ENCODE data around the gene DTX4. TPM values are rescaled to one million over a fixed set of nuclear protein-coding genes. Genes with fewer than 3 reads are reported as not detected.

Gene DTX4
- polyA plus RNA-seq, 1 donor from 2014 or later, result 31.4 TPM

DNA sequence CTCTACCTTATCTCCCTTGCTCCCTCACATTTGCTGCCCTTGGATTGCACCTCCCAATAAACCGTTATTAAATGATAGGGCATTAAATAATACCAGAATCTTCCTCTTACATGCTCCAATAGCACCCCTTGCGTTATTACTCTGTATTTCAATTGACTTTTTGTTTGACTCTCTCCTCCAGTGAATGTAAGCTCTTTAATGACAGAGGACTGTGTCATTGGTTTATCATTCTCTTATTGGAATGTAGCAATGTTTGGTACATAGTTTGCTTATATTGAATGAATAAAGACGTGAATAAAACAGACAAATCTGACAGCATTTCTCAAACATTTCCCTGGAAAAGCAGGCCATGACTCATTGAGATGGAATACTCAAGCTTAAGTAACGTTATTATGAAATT, 49.5 kb downstream of the DTX4 start:
- Histone ChIP-seq H3K9me2 (ENCODE audit: insufficient read depth, low read length) (no peaks in the 10 kb centered on the region), H4K20me1 (ENCODE audit: insufficient read depth) (no peaks in the 10 kb centered on the region), H3K4me3 (ENCODE audit: low read length) (no peak overlapping the region), H3K9ac (ENCODE audit: low read length) (no peak overlapping the region), H3K79me2 (replicated peaks; ENCODE audit: insufficient read depth, low read length) (no peaks in the 10 kb centered on the region), H3K27me3 (ENCODE audit: insufficient read depth, low read depth, low read length) (no peaks in the 10 kb centered on the region), H3K9me3 (ENCODE audit: low read length) (no peaks in the 10 kb centered on the region), H3K36me3 (ENCODE audit: insufficient read depth, low read length) (no peaks in the 10 kb centered on the region), H3F3A (ENCODE audit: insufficient read depth, low read length, poor library complexity, severe bottlenecking) (no peaks in the 10 kb centered on the region), H3K4me2 (ENCODE audit: low read length) (no peak overlapping the region), H2AFZ (ENCODE audit: low read depth, low read length) (no peak overlapping the region), H3K27ac (ENCODE audit: low read length) (no peak overlapping the region)
- TF ChIP-seq EP300 (conservative IDR thresholded peaks at IDR 0.05; ENCODE audit: poor library complexity, severe bottlenecking) (no peak), POLR2AphosphoS5 (IDR thresholded peaks at IDR 0.05) (no peak), SMC3 (conservative IDR thresholded peaks at IDR 0.05; ENCODE audit: poor library complexity) (no peak), RAD21 (conservative IDR thresholded peaks at IDR 0.05) (no peak), TAF1 (IDR thresholded peaks at IDR 0.05; ENCODE audit: low read depth) (no peak), REST (IDR thresholded peaks at IDR 0.05; ENCODE audit: borderline replicate concordance) (no peak), MXI1 (conservative IDR thresholded peaks at IDR 0.05; ENCODE audit: poor library complexity, severe bottlenecking) (no peak), EZH2 (IDR thresholded peaks at IDR 0.05; ENCODE audit: borderline replicate concordance, insufficient read depth, low read length, poor library complexity, severe bottlenecking) (no peak), CTCF (IDR thresholded peaks at IDR 0.05; ENCODE audit: poor library complexity, severe bottlenecking) (no peak)

- H3K4me2 ChIP-seq (ENCODE audit: low read length), result no peak overlapping the region
- H3K27ac ChIP-seq (ENCODE audit: low read length), result no peak overlapping the region
- TF ChIP-seq POLR2AphosphoS5 (IDR thresholded peaks at IDR 0.05) (no peak), SMC3 (conservative IDR thresholded peaks at IDR 0.05; ENCODE audit: poor library complexity) (no peak), MXI1 (conservative IDR thresholded peaks at IDR 0.05; ENCODE audit: poor library complexity, severe bottlenecking) (no peak), TAF1 (IDR thresholded peaks at IDR 0.05; ENCODE audit: low read depth) (no peak), REST (IDR thresholded peaks at IDR 0.05; ENCODE audit: borderline replicate concordance) (no peak), EZH2 (IDR thresholded peaks at IDR 0.05; ENCODE audit: borderline replicate concordance, insufficient read depth, low read length, poor library complexity, severe bottlenecking) (no peak), CTCF (IDR thresholded peaks at IDR 0.05; ENCODE audit: poor library complexity, severe bottlenecking) (no peak), EP300 (conservative IDR thresholded peaks at IDR 0.05; ENCODE audit: poor library complexity, severe bottlenecking) (no peak), RAD21 (conservative IDR thresholded peaks at IDR 0.05) (no peak)
- H3K27me3 ChIP-seq (ENCODE audit: insufficient read depth, low read depth, low read length), result no peaks in the 10 kb centered on the region
- no peaks in the 10 kb centered on the region for H3K9me2 ChIP-seq (ENCODE audit: insufficient read depth, low read length)
- H3K9me3 ChIP-seq (ENCODE audit: low read length), result no peaks in the 10 kb centered on the region
- H4K20me1 ChIP-seq (ENCODE audit: insufficient read depth), result no peaks in the 10 kb centered on the region
- no peak overlapping the region for H3K9ac ChIP-seq (ENCODE audit: low read length)
- H3K4me3 ChIP-seq (ENCODE audit: low read length), result no peak overlapping the region
- no peaks in the 10 kb centered on the region for H3K36me3 ChIP-seq (ENCODE audit: insufficient read depth, low read length)
- H3F3A ChIP-seq (ENCODE audit: insufficient read depth, low read length, poor library complexity, severe bottlenecking), result no peaks in the 10 kb centered on the region
- H3K79me2 ChIP-seq (replicated peaks; ENCODE audit: insufficient read depth, low read length), result no peaks in the 10 kb centered on the region
- H2AFZ ChIP-seq (ENCODE audit: low read depth, low read length), result no peak overlapping the region
Measured at GRCh38 chr11:59222464-59223060, 50.6 kb downstream of the DTX4 start.
